Uterus (tissue), 4 donors: ENCODE data around the gene ARCN1. TPM values are rescaled to one million over a fixed set of nuclear protein-coding genes. Genes with fewer than 3 reads are reported as not detected.
"Not testable (repeated sequence)": the region's sequence is repeated elsewhere in the genome, so short reads cannot be mapped to it uniquely, and the experiment has no call there.

Experiments used
- DNase-seq, 2 donors: peaks; one replicate each; pipeline ENCODE4 v3.0.0-alpha.2; 2019 to 2020
- H3K27ac ChIP-seq, 2 donors: fragments of 200-600 bp; sonication (generic); 1 replicate in 1 of 2; 2 replicates in 1 of 2; pipeline ENCODE4 v1.5.1; 2016 to 2018
- H3K27me3 ChIP-seq, 2 donors: fragments of 200-600 bp; sonication (generic); one replicate each; pipeline ENCODE4 v1.5.1; 2018 to 2019; ENCODE audit warnings: control low read depth in 1 of 2
- H3K36me3 ChIP-seq, 2 donors: fragments of 200-600 bp; sonication (generic); one replicate each; pipeline ENCODE4 v1.5.1; 2019; ENCODE audit warnings: control low read depth in 1 of 2
- H3K4me1 ChIP-seq, 2 donors: fragments of 200-600 bp; sonication (generic); one replicate each; pipeline ENCODE4 v1.5.1; 2018 to 2019; ENCODE audit warnings: control low read depth in 1 of 2
- H3K4me3 ChIP-seq, 2 donors: fragments of 200-600 bp; sonication (generic); 1 replicate in 1 of 2; 2 replicates in 1 of 2; pipeline ENCODE4 v1.5.1; 2018 to 2019; ENCODE audit warnings: mild to moderate bottlenecking in 1 of 2
- H3K9me3 ChIP-seq, 2 donors: fragments of 200-600 bp; sonication (generic); one replicate each; pipeline ENCODE4 v1.5.1; 2019; ENCODE audit warnings: control low read depth in 1 of 2
- CTCF ChIP-seq, 4 experiments: fragments of 200-600 bp in 2 of 4; fragments of 450-650 bp in 2 of 4; sonication (generic) in 2 of 4; IDR thresholded peaks; one replicate each; pipeline ENCODE4 v1.5.1; 2016 to 2019; ENCODE audit warnings: antibody characterized with exemption in 4 of 4, mild to moderate bottlenecking in 2 of 4, moderate library complexity in 1 of 4
- POLR2A ChIP-seq, 2 donors: fragments of 450-650 bp; IDR thresholded peaks; one replicate each; pipeline ENCODE4 v1.6.1; 2016; ENCODE audit warnings: antibody characterized with exemption in 2 of 2, mild to moderate bottlenecking in 1 of 2, moderate library complexity in 1 of 2
- intact Hi-C: fragments of 100-400 bp; cut with DNase I; formaldehyde crosslinking; loops from one replicate; pipeline ENCODE4 v1.15.1; 2023; ENCODE audit warnings: low total_unique reads
- total RNA-seq, 4 donors: library from RNA; depleted of rRNA in 3 of 4; stranded (reverse); fragments of >200 nt in 3 of 4; gene quantifications; one replicate each; pipeline versions ENCODE4 v1.1.0 to v1.2.4, GENCODE V29; 2014 to 2023
- donor health status: DM: yes; HTN: yes; CAD: no.

The ARCN1 gene
- total RNA-seq, 4 donors from 2014 or later: 55.3 to 154 (median 112) TPM

- Histone ChIP-seq H3K9me3 (no peaks in the 10 kb centered on the region), H3K4me3 (peak overlapping the region; percentile 71 to 96), H3K4me1 (peaks cover 13 to 24% of the 10 kb centered on the region in 2 donors), H3K36me3 (no peaks in the 10 kb centered on the region), H3K27me3 (no peaks in the 10 kb centered on the region), H3K27ac (peak overlapping the region; percentile 98 to 99)
- intact Hi-C loops: no loop called here
- no peak for TF ChIP-seq CTCF (IDR thresholded peaks at IDR 0.05)
- peak; percentile 46 to 84 for TF ChIP-seq POLR2A (IDR thresholded peaks at IDR 0.05)
- DNase-seq: peak; percentile 88 to 89
These were observed 36.4 kb downstream of the ARCN1 start for GRCh38 chr11:118608360-118609227.

DNA sequence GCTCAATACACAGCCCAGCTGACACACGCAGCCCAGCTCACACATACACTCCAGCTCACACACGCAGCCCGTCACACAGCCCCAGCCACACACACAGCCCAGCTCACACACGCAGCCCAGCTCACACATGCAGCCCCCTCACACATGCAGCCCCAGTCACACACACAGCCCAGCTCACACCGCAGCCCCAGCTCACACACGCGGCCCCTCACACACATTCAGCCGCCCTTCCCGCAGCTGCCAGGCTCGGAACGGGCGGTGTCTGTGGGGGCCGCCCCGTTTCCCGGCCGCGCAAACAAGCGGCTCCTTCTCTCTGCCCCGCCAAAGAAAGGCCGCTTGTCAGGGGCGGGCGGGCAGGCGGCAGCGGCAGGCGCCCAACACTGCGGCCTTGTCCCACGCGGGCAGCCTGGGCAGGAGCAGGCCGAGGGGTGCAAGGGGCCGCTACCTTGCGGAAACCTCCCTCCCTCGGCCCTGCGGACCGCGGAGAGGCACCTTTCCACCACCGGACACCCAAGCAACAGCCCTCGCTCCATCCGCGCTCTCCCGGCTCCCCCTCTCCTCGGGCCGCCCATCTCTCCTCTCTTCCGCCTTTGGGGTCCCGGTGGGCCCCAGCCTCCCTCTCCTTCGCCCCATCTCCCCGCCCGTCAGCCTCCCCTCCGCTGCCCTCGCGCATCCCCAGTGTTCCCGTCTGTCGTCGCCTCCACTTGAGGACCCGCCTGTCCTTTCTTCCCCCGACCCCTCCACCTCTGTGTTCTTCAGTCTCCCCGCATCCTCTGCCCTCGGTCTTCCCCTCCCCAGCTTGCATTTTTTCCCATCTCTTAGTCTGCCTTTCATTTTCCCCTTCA lies 37.4 kb downstream of the ARCN1 start:
- Histone ChIP-seq H3K36me3 (no peaks in the 10 kb centered on the region), H3K4me3 (peak overlapping the region; percentile 71 to 96), H3K27me3 (no peaks in the 10 kb centered on the region), H3K9me3 (no peaks in the 10 kb centered on the region), H3K27ac (peak overlapping the region; percentile 98 to 99), H3K4me1 (peaks cover 9 to 24% of the 10 kb centered on the region in 2 donors)
- TF ChIP-seq POLR2A (IDR thresholded peaks at IDR 0.05) (no peak), CTCF (IDR thresholded peaks at IDR 0.05) (no peak)
- intact Hi-C loops: no loop called here
- peak; percentile 30 to 44 for DNase-seq

DNA sequence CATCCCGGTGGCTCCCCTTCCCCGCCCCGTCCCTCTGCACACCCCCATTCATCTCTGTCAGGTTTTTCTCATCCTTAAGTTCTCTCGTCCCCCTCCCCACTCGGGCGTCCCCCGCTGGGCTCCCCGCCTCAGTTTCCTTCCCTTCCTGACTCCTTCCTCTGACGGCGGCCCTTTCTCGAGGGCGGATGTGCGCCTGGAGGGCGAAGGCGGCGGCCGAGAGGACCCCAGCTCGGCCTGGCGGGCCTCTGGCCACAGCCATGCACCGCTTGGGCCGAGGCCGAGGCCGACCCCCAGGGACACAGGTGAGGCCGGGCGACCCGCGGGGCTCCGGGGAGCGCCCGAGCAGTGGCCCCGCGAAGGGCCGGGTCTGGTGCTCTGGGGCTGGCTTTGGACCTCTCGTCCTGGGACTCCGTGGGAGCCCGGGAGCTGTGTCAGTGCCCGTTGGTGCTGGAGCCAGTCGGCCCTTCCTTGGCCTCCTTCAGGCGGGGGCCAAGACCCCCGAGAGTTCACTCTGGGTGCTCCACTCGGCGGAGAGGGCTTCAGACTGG lies 38.1 kb downstream of the ARCN1 start:
- peaks cover 4 to 21% of the 10 kb centered on the region in 2 donors for H3K4me1 ChIP-seq
- peak overlapping the region; percentile 98 to 99 for H3K27ac ChIP-seq
- H3K27me3 ChIP-seq: no peaks in the 10 kb centered on the region
- peak in 1 of 2 donors; percentile 22 for DNase-seq
- no peaks in the 10 kb centered on the region for H3K9me3 ChIP-seq
- peak overlapping the region; percentile 71 to 96 for H3K4me3 ChIP-seq
- intact Hi-C loops: no loop called here
- no peak for TF ChIP-seq CTCF (IDR thresholded peaks at IDR 0.05)
- no peaks in the 10 kb centered on the region for H3K36me3 ChIP-seq

DNA sequence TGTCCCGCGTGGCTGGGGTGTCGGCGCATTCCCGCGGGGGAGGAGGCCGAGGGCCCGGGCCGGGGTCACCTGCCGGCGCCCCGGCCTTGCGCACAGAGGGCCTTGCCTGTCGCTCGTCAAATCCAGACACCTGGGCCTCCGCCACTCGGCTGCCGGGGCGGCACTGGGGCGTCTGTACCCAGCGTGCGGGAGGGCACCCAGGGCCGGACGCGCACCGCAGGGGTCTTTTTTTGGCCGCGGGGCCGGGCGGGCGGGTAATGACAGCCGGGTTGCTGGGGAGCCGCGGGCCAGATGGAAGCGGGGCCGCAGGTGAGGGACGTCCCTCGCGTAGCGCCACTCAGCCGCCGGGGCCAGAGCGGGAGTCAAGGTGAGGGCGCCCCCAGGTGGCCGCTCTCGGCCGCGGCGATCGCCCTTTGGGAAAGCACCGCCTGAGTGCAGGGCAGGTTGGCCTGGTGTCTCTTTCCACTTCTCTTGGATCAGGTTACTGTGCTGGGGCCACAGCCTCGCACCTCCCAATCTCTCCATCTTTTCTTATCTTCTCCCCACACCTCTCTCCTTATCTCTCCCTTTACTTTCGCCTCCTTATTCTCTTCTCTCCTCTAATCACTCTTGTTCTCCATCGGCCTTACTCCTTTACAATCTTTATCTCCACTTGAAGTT lies 38.7 kb downstream of the ARCN1 start:
- Histone ChIP-seq H3K27ac (peak overlapping the region; percentile 98 to 99), H3K27me3 (no peaks in the 10 kb centered on the region), H3K4me3 (peak overlapping the region; percentile 71 to 96), H3K9me3 (no peaks in the 10 kb centered on the region), H3K36me3 (no peaks in the 10 kb centered on the region), H3K4me1 (peaks cover 1 to 18% of the 10 kb centered on the region in 2 donors)
- TF ChIP-seq POLR2A (IDR thresholded peaks at IDR 0.05): peak; percentile 11 to 18
- peak; percentile 83 to 94 (median 90) for TF ChIP-seq CTCF (IDR thresholded peaks at IDR 0.05)
- peak; percentile 83 to 85 for DNase-seq
- intact Hi-C loops: no loop called here

GRCh38 chr11:118611433-118611795 lies 39.2 kb downstream of the ARCN1 start:
- H3K9me3 ChIP-seq, intact Hi-C loops, H3K4me3 ChIP-seq, H3K27me3 ChIP-seq, H3K36me3 ChIP-seq, DNase-seq: not testable (repeated sequence)
- peaks cover 0 to 12% of the 10 kb centered on the region in 2 donors for H3K4me1 ChIP-seq
- H3K27ac ChIP-seq: peak overlapping the region; percentile 98 to 99
